ENCODE data around the gene NT5DC4. TPM values are rescaled to one million over a fixed set of nuclear protein-coding genes. Genes with fewer than 3 reads are reported as not detected.

The NT5DC4 gene
- total and polyA plus RNA-seq, 2 of the 4 experiments (the other 2 are of a cell fraction) = not detected

DNA sequence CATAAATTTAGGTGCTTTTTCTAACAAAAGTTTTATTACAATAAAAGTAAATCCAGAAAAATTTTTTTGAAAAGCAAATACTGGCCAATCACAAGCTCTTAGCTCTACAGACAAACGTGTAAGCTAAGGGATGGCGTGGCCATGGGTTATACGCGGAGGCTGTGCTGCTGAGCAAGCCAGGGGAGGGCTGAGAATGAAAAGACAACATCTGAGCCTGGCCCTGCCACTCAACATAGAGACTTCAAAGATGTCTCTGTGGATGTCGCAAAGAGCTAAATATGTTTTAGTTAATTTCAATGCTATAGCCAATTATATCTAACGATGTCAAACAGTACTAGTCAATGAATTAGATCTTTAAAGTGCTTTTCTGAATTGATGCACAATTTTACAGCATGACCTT lies 33.3 kb upstream of the NT5DC4 start (continued):
- no peak for TF ChIP-seq MAZ (IDR thresholded peaks at IDR 0.05; ENCODE audit: borderline replicate concordance, low read depth, low read length)

DNA sequence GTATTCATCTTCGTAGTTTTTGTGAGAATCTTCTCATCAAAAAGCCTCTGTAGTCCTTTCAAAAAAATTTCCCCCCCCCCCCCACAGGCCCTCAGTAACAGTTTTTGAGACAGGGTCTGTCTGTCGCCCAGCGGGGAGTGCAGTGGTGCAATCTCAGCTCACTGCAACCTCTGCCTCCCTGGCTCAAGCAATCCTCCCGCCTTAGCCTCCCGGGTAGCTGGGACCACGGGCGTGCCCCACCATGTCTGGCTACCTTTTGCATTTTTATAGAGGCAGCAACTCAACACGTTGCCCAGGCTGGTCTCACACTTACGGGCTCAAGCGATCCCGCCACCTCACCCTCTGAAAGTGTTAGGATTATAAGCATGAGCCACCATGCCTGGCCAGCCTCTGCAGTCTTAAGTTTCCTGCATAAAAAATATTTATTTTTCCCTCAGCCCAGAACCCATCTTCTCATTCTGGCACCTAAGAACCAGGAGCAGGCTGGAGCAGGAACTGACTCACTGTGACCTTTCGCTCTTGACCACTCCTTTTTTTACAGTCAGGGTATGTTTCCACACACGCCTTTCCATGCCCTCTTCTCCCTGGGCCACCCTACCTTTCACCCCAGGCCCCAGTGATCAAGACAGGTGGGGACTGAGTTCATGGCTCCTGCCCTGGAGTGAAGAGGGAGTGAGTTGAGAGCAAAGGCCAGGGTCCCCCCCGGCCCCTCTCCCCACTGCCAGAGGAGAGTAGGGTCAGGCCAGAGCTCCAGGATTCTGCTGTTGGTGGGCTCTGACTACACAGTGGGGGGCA lies 32.5 kb upstream of the NT5DC4 start:
- Histone ChIP-seq H3K27me3 (ENCODE audit: control insufficient read depth, insufficient read depth, low read length) (no peaks in the 10 kb centered on the region), H4K8ac (ENCODE audit: low read depth in 2 of 2, low read length in 2 of 2) (no peak overlapping the region), H3K4ac (ENCODE audit: low read depth, low read length) (no peak overlapping the region), H3K4me2 (ENCODE audit: low read depth, low read length) (no peak overlapping the region), H3K9me3 (ENCODE audit: control insufficient read depth, insufficient read depth, low read length) (no peaks in the 10 kb centered on the region), H4K5ac (ENCODE audit: low read depth, low read length) (no peak overlapping the region), H4K20me1 (ENCODE audit: insufficient read depth, low read length) (no peaks in the 10 kb centered on the region), H2BK20ac (ENCODE audit: low read depth, low read length) (no peak overlapping the region), H3K18ac (ENCODE audit: low read depth, low read length) (no peak overlapping the region), H2BK120ac (ENCODE audit: low read depth, low read length) (no peak overlapping the region), H3K27ac (ENCODE audit: insufficient read depth, low read length) (no peak overlapping the region), H3K23ac (ENCODE audit: low read depth, low read length) (no peak overlapping the region), H3K9ac (ENCODE audit: low read depth, low read length) (no peak overlapping the region), H2AFZ (replicated peaks; ENCODE audit: low read length, poor library complexity) (peak overlapping the region; percentile 27), H4K91ac (ENCODE audit: insufficient read depth, low read depth, low read length) (no peak overlapping the region), H3K4me1 (ENCODE audit: control insufficient read depth, insufficient read depth, low read length) (peaks cover 12% of the 10 kb centered on the region), H3K36me3 (ENCODE audit: control insufficient read depth, insufficient read depth, low read length) (no peaks in the 10 kb centered on the region), H3K4me3 (ENCODE audit: insufficient read depth, low read depth, low read length) (no peak overlapping the region), H3K56ac (ENCODE audit: extremely low read depth, insufficient read depth, low read length) (no peak overlapping the region), H3K14ac (replicated peaks; ENCODE audit: low read depth, low read length) (no peak overlapping the region), H2AK5ac (ENCODE audit: low read depth, low read length) (no peak overlapping the region; the same call in 1 of the 2 replicates), H3K79me1 (ENCODE audit: low read depth in 1 of 2, low read length in 2 of 2) (0 out of 4 replicates have a peak, but pooled peaks cover 0 to 5% of the 10 kb centered on the region in 2 experiments), H2AK9ac (replicated peaks; ENCODE audit: low read depth, low read length, poor library complexity) (no peak overlapping the region), H2BK5ac (ENCODE audit: low read depth, low read length, poor library complexity, severe bottlenecking) (no peak overlapping the region), H3K9me1 (ENCODE audit: insufficient read depth, low read length) (peaks cover 19% of the 10 kb centered on the region), H2BK15ac (ENCODE audit: low read depth, low read length) (no peak overlapping the region)
- POLR2A ChIA-PET (ENCODE audit: unreplicated experiment) = no interaction called here
- intact Hi-C loops (cut with micrococcal nuclease) = no loop called here
- dilution Hi-C loops (cut with HindIII; ENCODE audit: low sequenced_read_pairs, unreplicated experiment) = no loop called here
- in situ Hi-C loops (cut with MboI; ENCODE audit: low sequenced_read_pairs) = no loop called here
- ATAC-seq (ENCODE audit: low read depth) (no peak), DNase-seq (no peak)
- no peak for TF ChIP-seq RFX5 (IDR thresholded peaks at IDR 0.05; ENCODE audit: low read depth, low read length)
- no peak for TF ChIP-seq POLR2A (IDR thresholded peaks at IDR 0.05; ENCODE audit: low read depth, low read length)
- BruUV-seq (replicated peaks) = no TSS peak
- 97% methylated on average over 8 of the region's 14 CpGs; no CpG with 5 or more reads in 1 of the 2 experiments for WGBS, 2 experiments (ENCODE audit: extremely low coverage in 2 of 2, insufficient read length in 1 of 2)
- CTCF ChIA-PET = no interaction called here

Data from IMR-90 (cell line).